SK-N-SH treated with all-trans-retinoic acid at 6 μM for 48 hours (cell line): Measurements from ENCODE around the gene CNGB1.

Source experiments
- ARNTL ChIP-seq: fragments of 450-650 bp; formaldehyde crosslinking; IDR thresholded peaks from 2 replicates; pipeline ENCODE4 v1.5.0; 2020; ENCODE audit warnings: low read depth, mild to moderate bottlenecking, moderate library complexity, borderline replicate concordance
- BACH2 ChIP-seq: fragments of 250-450 bp; sonication (Bioruptor Pico); IDR thresholded peaks from 2 replicates; pipeline ENCODE4 v1.9.0; 2021; ENCODE audit warnings: mild to moderate bottlenecking, borderline replicate concordance
- GLIS3 ChIP-seq: fragments of 250-450 bp; sonication (Bioruptor Pico); IDR thresholded peaks from 2 replicates; pipeline ENCODE4 v1.5.0; 2020; ENCODE audit warnings: mild to moderate bottlenecking, moderate library complexity
- OSR1 ChIP-seq: fragments of 250-450 bp; sonication (Bioruptor Pico); IDR thresholded peaks from 2 replicates; pipeline ENCODE4 v1.8.0; 2022; ENCODE audit warnings: moderate library complexity, mild to moderate bottlenecking, inconsistent platforms
- PPARA ChIP-seq: fragments of 250-450 bp; sonication (Bioruptor Pico); IDR thresholded peaks from 2 replicates; pipeline ENCODE4 v1.5.0; 2020; ENCODE audit warnings: mild to moderate bottlenecking, borderline replicate concordance
- RARB ChIP-seq: fragments of 250-450 bp; sonication (Bioruptor Pico); IDR thresholded peaks from 2 replicates; pipeline ENCODE4 v1.8.0; 2021; ENCODE audit warnings: mild to moderate bottlenecking, moderate library complexity
- TOX ChIP-seq: fragments of 250-450 bp; sonication (Bioruptor Pico); IDR thresholded peaks from 2 replicates; pipeline ENCODE4 v1.8.0; 2021; ENCODE audit warnings: mild to moderate bottlenecking, moderate library complexity, borderline replicate concordance
- ZFP3 ChIP-seq: fragments of 250-450 bp; sonication (Bioruptor Pico); IDR thresholded peaks from 2 replicates; pipeline ENCODE4 v1.5.0; 2020; ENCODE audit warnings: mild to moderate bottlenecking, moderate library complexity
- ZFP30 ChIP-seq: fragments of 450-650 bp; formaldehyde crosslinking; IDR thresholded peaks from 2 replicates; pipeline ENCODE4 v1.5.0; 2022; ENCODE audit warnings: mild to moderate bottlenecking, moderate library complexity
- ZNF565 ChIP-seq: fragments of 450-650 bp; formaldehyde crosslinking; conservative IDR thresholded peaks from 2 replicates; pipeline ENCODE4 v1.5.0; 2020; ENCODE audit warnings: low read depth, mild to moderate bottlenecking, moderate library complexity
- TF ChIP-seq, protein P1 (sequence below): fragments of 250-450 bp; sonication (Bioruptor Pico); IDR thresholded peaks from 2 replicates; pipeline ENCODE4 v1.8.0; 2020; ENCODE audit warnings: mild to moderate bottlenecking, moderate library complexity, borderline replicate concordance
- TF ChIP-seq, protein P2 (sequence below): fragments of 250-450 bp; sonication (Bioruptor Pico); IDR thresholded peaks from 2 replicates; pipeline ENCODE4 v1.5.1; 2020; ENCODE audit warnings: low read depth, mild to moderate bottlenecking, moderate library complexity
- TF ChIP-seq, protein P3 (sequence below): fragments of 250-450 bp; sonication (Bioruptor Pico); IDR thresholded peaks from 2 replicates; pipeline ENCODE4 v1.5.0; 2020; ENCODE audit warnings: mild to moderate bottlenecking, moderate library complexity

GRCh38 chr16:57952909-57953308 is 18.0 kb downstream of the CNGB1 start:
- TF ChIP-seq RARB: no peak
- no peak for TF ChIP-seq ZFP30
- TF ChIP-seq, protein P1, sequence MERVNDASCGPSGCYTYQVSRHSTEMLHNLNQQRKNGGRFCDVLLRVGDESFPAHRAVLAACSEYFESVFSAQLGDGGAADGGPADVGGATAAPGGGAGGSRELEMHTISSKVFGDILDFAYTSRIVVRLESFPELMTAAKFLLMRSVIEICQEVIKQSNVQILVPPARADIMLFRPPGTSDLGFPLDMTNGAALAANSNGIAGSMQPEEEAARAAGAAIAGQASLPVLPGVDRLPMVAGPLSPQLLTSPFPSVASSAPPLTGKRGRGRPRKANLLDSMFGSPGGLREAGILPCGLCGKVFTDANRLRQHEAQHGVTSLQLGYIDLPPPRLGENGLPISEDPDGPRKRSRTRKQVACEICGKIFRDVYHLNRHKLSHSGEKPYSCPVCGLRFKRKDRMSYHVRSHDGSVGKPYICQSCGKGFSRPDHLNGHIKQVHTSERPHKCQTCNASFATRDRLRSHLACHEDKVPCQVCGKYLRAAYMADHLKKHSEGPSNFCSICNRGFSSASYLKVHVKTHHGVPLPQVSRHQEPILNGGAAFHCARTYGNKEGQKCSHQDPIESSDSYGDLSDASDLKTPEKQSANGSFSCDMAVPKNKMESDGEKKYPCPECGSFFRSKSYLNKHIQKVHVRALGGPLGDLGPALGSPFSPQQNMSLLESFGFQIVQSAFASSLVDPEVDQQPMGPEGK (CRISPR knock-in tag): no peak
- no peak for TF ChIP-seq GLIS3 (CRISPR knock-in tag)
- TF ChIP-seq, protein P2, sequence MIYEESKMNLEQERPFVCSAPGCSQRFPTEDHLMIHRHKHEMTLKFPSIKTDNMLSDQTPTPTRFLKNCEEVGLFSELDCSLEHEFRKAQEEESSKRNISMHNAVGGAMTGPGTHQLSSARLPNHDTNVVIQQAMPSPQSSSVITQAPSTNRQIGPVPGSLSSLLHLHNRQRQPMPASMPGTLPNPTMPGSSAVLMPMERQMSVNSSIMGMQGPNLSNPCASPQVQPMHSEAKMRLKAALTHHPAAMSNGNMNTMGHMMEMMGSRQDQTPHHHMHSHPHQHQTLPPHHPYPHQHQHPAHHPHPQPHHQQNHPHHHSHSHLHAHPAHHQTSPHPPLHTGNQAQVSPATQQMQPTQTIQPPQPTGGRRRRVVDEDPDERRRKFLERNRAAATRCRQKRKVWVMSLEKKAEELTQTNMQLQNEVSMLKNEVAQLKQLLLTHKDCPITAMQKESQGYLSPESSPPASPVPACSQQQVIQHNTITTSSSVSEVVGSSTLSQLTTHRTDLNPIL (CRISPR knock-in tag): no peak
- no peak for TF ChIP-seq PPARA (CRISPR knock-in tag)
- no peak for TF ChIP-seq OSR1
- TF ChIP-seq ZFP3 (CRISPR knock-in tag): no peak
- TF ChIP-seq TOX: no peak
- no peak for TF ChIP-seq BACH2 (CRISPR knock-in tag)
- TF ChIP-seq ZNF565 (CRISPR knock-in tag): no peak
- TF ChIP-seq, protein P3, sequence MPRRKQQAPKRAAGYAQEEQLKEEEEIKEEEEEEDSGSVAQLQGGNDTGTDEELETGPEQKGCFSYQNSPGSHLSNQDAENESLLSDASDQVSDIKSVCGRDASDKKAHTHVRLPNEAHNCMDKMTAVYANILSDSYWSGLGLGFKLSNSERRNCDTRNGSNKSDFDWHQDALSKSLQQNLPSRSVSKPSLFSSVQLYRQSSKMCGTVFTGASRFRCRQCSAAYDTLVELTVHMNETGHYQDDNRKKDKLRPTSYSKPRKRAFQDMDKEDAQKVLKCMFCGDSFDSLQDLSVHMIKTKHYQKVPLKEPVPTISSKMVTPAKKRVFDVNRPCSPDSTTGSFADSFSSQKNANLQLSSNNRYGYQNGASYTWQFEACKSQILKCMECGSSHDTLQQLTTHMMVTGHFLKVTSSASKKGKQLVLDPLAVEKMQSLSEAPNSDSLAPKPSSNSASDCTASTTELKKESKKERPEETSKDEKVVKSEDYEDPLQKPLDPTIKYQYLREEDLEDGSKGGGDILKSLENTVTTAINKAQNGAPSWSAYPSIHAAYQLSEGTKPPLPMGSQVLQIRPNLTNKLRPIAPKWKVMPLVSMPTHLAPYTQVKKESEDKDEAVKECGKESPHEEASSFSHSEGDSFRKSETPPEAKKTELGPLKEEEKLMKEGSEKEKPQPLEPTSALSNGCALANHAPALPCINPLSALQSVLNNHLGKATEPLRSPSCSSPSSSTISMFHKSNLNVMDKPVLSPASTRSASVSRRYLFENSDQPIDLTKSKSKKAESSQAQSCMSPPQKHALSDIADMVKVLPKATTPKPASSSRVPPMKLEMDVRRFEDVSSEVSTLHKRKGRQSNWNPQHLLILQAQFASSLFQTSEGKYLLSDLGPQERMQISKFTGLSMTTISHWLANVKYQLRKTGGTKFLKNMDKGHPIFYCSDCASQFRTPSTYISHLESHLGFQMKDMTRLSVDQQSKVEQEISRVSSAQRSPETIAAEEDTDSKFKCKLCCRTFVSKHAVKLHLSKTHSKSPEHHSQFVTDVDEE (CRISPR knock-in tag): no peak
- TF ChIP-seq ARNTL (CRISPR knock-in tag): no peak
